ENCODE results near the gene PDGFA. TPM values are rescaled to one million over a fixed set of nuclear protein-coding genes. Genes with fewer than 3 reads are reported as not detected.

PDGFA gene
- total and polyA plus RNA-seq, 8 donors = 11.1 to 93.0 (median 41.8) TPM

GRCh38 chr7:472640-472957, 47.0 kb downstream of the PDGFA start:
- Histone ChIP-seq H3K4me3 (no peak overlapping the region), H3K4me1 (peaks cover 0 to 15% (median 12%) of the 10 kb centered on the region in 4 donors), H3K27me3 (no peaks in the 10 kb centered on the region), H3K9me3 (peaks cover 0 to 14% (median 8%) of the 10 kb centered on the region in 4 donors), H3K36me3 (no peaks in the 10 kb centered on the region), H3K27ac (no peak overlapping the region)
- 90 to 93% (median 92%) methylated on average over 4 of the region's 4 CpGs for WGBS, 5 donors
- TF ChIP-seq POLR2AphosphoS5 (IDR thresholded peaks at IDR 0.05) (no peak), POLR2A (IDR thresholded peaks at IDR 0.05) (no peak), EP300 (IDR thresholded peaks at IDR 0.05) (no peak)
- TF ChIP-seq, protein P1, sequence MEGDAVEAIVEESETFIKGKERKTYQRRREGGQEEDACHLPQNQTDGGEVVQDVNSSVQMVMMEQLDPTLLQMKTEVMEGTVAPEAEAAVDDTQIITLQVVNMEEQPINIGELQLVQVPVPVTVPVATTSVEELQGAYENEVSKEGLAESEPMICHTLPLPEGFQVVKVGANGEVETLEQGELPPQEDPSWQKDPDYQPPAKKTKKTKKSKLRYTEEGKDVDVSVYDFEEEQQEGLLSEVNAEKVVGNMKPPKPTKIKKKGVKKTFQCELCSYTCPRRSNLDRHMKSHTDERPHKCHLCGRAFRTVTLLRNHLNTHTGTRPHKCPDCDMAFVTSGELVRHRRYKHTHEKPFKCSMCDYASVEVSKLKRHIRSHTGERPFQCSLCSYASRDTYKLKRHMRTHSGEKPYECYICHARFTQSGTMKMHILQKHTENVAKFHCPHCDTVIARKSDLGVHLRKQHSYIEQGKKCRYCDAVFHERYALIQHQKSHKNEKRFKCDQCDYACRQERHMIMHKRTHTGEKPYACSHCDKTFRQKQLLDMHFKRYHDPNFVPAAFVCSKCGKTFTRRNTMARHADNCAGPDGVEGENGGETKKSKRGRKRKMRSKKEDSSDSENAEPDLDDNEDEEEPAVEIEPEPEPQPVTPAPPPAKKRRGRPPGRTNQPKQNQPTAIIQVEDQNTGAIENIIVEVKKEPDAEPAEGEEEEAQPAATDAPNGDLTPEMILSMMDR (IDR thresholded peaks at IDR 0.05) = no peak
- intact Hi-C loops (cut with DNase I; ENCODE audit: low total_unique reads) = no loop called here
- DNase-seq = no peak

- H3K4me3 ChIP-seq = no peak overlapping the region
- peak; percentile 72 to 88 for DNase-seq
- H3K4me1 ChIP-seq = peaks cover 0 to 15% (median 12%) of the 10 kb centered on the region in 4 donors
- H3K27me3 ChIP-seq = no peaks in the 10 kb centered on the region
- H3K9me3 ChIP-seq = peaks cover 0 to 14% (median 8%) of the 10 kb centered on the region in 4 donors
- peak overlapping the region in 4 of 5 donors; percentile 53 to 77 (median 64) for H3K27ac ChIP-seq
- 45 to 57% (median 53%) methylated on average over 15 to 26 of the region's 26 CpGs for WGBS, 5 donors
- intact Hi-C loops (cut with DNase I; ENCODE audit: low total_unique reads) = no loop called here
- H3K36me3 ChIP-seq = no peaks in the 10 kb centered on the region
- TF ChIP-seq EP300 (IDR thresholded peaks at IDR 0.05) (no peak), POLR2AphosphoS5 (IDR thresholded peaks at IDR 0.05) (peak in 2 of 3 donors; percentile 18 to 38)
These were observed 47.6 kb downstream of the PDGFA start for GRCh38 chr7:471866-472639.

DNA sequence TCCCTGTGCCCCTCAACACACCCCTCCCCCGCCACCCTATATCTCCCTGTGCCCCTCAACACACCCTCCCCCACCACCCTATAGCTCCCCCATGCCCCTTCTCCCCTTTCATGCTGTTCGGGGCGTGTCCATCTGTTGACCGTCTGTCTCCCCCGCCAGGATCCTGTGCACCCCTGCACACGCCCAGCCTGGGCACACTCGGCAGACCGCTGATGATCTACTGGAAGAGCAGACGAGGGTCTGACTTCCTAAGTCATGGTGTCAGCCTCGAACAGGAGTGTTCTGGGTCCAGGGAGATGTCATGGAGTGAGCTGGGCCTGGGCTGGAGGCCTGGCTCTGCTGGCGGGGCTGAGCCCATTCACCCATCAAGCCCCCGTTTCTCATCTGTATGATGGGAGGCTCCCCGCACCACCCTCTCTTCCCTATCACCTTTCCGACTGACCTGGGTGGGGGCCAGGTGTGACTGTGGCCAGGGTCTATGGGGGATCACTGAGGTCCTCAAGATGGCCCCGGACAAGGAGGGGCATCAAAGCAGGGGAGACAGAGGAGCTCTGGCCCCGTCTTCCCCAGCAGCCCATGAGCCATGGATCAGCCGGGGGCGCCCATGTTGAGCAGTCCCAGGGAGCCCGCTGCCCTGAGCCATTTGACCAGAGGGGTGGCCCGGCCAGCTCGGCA, 48.3 kb downstream of the PDGFA start:
- peaks cover 0 to 15% (median 12%) of the 10 kb centered on the region in 4 donors for H3K4me1 ChIP-seq
- intact Hi-C loops (cut with DNase I; ENCODE audit: low total_unique reads) = no loop called here
- H3K27me3 ChIP-seq = no peaks in the 10 kb centered on the region
- H3K27ac ChIP-seq = peak overlapping the region in 4 of 5 donors; percentile 53 to 77 (median 64)
- no peak for DNase-seq
- H3K4me3 ChIP-seq = no peak overlapping the region
- TF ChIP-seq POLR2AphosphoS5 (IDR thresholded peaks at IDR 0.05) = no peak
- TF ChIP-seq POLR2A (IDR thresholded peaks at IDR 0.05) = no peak
- TF ChIP-seq EP300 (IDR thresholded peaks at IDR 0.05) = no peak
- TF ChIP-seq, protein P1 (IDR thresholded peaks at IDR 0.05) = no peak
- no peaks in the 10 kb centered on the region for H3K36me3 ChIP-seq
- 78 to 83% (median 82%) methylated on average over 11 to 20 of the region's 21 CpGs for WGBS, 5 donors
- peaks cover 0 to 14% (median 8%) of the 10 kb centered on the region in 4 donors for H3K9me3 ChIP-seq

GRCh38 chr7:469563-469961, 50.1 kb downstream of the PDGFA start:
- Histone ChIP-seq H3K27ac (peak overlapping the region in 1 of 5 donors; percentile 25), H3K4me1 (peaks cover 0 to 22% (median 15%) of the 10 kb centered on the region in 4 donors), H3K4me3 (no peak overlapping the region), H3K27me3 (no peaks in the 10 kb centered on the region), H3K36me3 (no peaks in the 10 kb centered on the region), H3K9me3 (peaks cover 0 to 10% (median 3%) of the 10 kb centered on the region in 4 donors)
- WGBS, 5 donors = 93 to 96% (median 95%) methylated on average over 17 of the region's 17 CpGs
- intact Hi-C loops (cut with DNase I; ENCODE audit: low total_unique reads) = no loop called here
- TF ChIP-seq, protein P1 (IDR thresholded peaks at IDR 0.05) = no peak
- no peak for TF ChIP-seq EP300 (IDR thresholded peaks at IDR 0.05)
- no peak for TF ChIP-seq POLR2A (IDR thresholded peaks at IDR 0.05)
- no peak for TF ChIP-seq POLR2AphosphoS5 (IDR thresholded peaks at IDR 0.05)
- no peak for DNase-seq
